Ovary (tissue), 3 donors: ENCODE data around the gene KMT2E.
"Not testable (repeated sequence)": the region's sequence is repeated elsewhere in the genome, so short reads cannot be mapped to it uniquely, and the experiment has no call there.

Experiments used
- POLR2A ChIP-seq: fragments of 450-650 bp; IDR thresholded peaks from one replicate; pipeline ENCODE4 v1.6.1; 2017; ENCODE audit warnings: antibody characterized with exemption, mild to moderate bottlenecking, moderate library complexity
- TF ChIP-seq, protein P1 (sequence below), 3 donors: fragments of 450-650 bp in 2 of 3; fragments of 200-600 bp in 1 of 3; IDR thresholded peaks; one replicate each; pipeline versions ENCODE4 v1.5.1 to v1.8.0; 2016 to 2022; ENCODE audit warnings: antibody characterized with exemption in 3 of 3, mild to moderate bottlenecking in 1 of 3
- donor health status: DM: no; HTN: no; CAD: no.

DNA sequence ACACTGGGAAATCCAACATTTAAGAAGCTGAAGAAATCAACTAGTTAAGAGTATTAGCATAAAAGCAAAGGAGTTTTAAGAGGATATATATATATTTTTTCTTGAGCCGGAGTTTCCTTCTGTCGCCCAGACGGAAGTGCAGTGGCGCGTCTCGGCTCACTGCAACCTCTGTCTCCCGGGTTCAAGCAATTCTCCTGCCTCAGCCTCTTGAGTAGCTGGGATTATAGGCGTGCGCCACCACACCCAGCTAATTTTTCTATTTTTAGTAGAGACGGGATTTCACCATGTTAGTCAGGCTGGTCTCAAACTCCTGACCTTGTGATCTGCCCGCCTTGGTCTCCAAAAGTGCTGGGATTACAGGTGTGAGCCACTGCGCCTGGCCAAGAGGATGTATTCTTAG is 8.5 kb upstream of the KMT2E start:
- TF ChIP-seq POLR2A = not testable (repeated sequence)
- TF ChIP-seq, protein P1, sequence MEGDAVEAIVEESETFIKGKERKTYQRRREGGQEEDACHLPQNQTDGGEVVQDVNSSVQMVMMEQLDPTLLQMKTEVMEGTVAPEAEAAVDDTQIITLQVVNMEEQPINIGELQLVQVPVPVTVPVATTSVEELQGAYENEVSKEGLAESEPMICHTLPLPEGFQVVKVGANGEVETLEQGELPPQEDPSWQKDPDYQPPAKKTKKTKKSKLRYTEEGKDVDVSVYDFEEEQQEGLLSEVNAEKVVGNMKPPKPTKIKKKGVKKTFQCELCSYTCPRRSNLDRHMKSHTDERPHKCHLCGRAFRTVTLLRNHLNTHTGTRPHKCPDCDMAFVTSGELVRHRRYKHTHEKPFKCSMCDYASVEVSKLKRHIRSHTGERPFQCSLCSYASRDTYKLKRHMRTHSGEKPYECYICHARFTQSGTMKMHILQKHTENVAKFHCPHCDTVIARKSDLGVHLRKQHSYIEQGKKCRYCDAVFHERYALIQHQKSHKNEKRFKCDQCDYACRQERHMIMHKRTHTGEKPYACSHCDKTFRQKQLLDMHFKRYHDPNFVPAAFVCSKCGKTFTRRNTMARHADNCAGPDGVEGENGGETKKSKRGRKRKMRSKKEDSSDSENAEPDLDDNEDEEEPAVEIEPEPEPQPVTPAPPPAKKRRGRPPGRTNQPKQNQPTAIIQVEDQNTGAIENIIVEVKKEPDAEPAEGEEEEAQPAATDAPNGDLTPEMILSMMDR (IDR thresholded peaks at IDR 0.05) = not testable (repeated sequence)
